ENCODE results near the gene TTPAL. TPM values are rescaled to one million over a fixed set of nuclear protein-coding genes. Genes with fewer than 3 reads are reported as not detected.

TTPAL gene
- polyA plus RNA-seq, 1 of the 3 experiments (the other 2 are of a cell fraction): 5.7 TPM

DNA sequence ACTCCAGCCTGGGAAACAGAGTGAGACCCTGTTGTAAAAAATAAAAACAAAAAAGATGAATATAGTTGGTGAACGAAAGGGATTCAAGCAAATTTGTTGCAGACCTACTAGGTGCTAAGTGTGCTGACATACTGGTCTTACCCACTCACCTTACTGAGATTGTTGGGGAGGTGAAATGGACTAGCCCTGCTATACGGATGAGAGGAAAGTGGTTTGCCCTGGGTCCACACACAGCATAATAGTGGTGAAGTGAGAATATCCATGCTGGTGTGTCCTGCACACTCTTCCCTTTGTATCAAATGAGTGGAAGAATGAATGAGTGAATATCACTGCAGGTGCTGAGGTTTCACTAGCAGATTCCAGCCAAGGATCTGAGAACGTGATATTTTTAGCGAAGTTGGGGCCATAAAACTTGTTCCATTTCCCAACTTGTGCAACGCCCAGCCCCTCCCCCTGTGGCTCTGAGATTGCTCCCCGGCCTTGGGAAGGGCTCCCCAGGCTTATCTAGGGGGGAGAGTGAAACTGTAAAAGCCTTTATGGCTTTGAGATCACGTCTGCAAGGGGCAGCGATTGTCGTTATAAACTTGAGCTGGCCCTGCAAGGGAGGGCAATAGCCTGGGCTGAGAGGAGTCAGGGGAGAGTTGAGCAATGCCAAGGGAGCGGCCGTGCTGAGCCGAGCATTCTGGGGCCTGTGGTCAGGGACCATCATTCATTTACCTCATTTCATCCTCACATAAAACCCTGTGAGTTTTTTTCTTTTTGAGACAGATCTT is 33.2 kb upstream of the TTPAL start:
- 40% methylated on average over 12 of the region's 12 CpGs for WGBS (ENCODE audit: low lambda C conversion rate)
- no peak overlapping the region for H3K27ac ChIP-seq (ENCODE audit: low read depth in 2 of 2, low read length in 1 of 2)

DNA sequence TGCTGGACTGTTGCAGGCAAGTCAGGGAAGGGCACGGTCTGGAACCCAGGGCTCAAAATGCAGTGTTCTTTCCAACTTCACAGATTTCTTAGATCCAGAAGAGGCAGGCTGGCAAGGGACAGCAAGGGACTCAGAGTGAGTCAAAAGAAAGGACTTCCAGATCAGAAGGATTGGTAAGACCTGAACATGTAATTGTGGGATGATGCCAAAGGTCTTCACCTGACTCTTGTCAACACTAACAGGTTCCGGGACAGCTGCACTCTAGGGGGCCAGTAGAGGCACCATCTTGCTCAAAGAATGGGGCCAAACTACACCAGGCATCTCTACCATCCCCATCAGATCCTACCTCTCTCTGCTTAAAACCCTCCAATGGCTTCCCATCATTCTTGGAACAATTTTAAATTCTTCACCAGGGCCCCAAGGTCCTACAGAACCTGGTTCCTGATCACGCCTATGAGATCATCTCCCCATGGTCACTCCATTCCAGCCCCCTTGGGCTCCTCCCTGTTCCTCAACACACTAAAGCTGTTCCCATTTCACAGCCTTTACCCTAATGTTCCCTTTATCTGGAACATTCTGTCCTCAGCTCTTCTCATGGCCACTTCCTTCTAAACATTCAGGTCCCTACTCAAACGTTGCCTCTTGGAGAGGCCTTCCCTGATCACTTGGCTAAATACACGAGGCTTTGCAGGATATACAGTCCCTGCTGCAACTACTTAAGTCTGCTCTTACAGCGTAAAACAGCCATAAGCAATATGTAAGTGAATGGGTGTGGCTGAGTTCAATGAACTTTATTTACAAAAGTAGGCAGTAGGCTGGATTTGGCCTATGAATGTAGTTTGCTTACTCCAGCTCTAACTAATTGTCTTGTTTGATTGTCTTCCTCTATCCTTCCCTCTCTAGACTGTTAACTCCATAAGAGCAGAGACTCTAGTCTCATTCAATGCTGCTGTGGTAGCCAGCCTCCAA is 29.6 kb upstream of the TTPAL start:
- no peak for TF ChIP-seq RAD21 (IDR thresholded peaks at IDR 0.05; ENCODE audit: low read length)
- TF ChIP-seq, protein P1, sequence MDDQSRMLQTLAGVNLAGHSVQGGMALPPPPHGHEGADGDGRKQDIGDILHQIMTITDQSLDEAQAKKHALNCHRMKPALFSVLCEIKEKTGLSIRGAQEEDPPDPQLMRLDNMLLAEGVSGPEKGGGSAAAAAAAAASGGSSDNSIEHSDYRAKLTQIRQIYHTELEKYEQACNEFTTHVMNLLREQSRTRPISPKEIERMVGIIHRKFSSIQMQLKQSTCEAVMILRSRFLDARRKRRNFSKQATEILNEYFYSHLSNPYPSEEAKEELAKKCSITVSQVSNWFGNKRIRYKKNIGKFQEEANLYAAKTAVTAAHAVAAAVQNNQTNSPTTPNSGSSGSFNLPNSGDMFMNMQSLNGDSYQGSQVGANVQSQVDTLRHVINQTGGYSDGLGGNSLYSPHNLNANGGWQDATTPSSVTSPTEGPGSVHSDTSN (IDR thresholded peaks at IDR 0.05): no peak
- no peak for TF ChIP-seq ELF1 (IDR thresholded peaks at IDR 0.05)
- no peak for TF ChIP-seq GABPA (IDR thresholded peaks at IDR 0.05; ENCODE audit: low read depth)
- no peak for TF ChIP-seq SMC3 (IDR thresholded peaks at IDR 0.05; ENCODE audit: low read depth, low read length)
- no peak for TF ChIP-seq TEAD4 (IDR thresholded peaks at IDR 0.05; ENCODE audit: borderline replicate concordance, insufficient read depth)
- no peak for TF ChIP-seq IRF3 (IDR thresholded peaks at IDR 0.05; ENCODE audit: low read depth, low read length)
- TF ChIP-seq CHD2 (IDR thresholded peaks at IDR 0.05; ENCODE audit: low read length, partially characterized antibody): no peak
- TF ChIP-seq FOSL2 (IDR thresholded peaks at IDR 0.05; ENCODE audit: borderline replicate concordance, low read depth): no peak
- CTCF ChIA-PET: no interaction called here
- no peak for DNase-seq

More for the DNA sequence above, 33.2 kb upstream of the TTPAL start:
- H3K79me2 ChIP-seq (ENCODE audit: insufficient read depth): no peaks in the 10 kb centered on the region
- no peaks in the 10 kb centered on the region for H4K20me1 ChIP-seq (ENCODE audit: insufficient read depth)
- H3K9me3 ChIP-seq: no peaks in the 10 kb centered on the region
- H3K27me3 ChIP-seq (ENCODE audit: insufficient read depth): no peaks in the 10 kb centered on the region
- no peaks in the 10 kb centered on the region for H3K4me1 ChIP-seq (ENCODE audit: control insufficient read depth in 1 of 2, insufficient read depth in 2 of 2, low read depth in 1 of 2, low read length in 1 of 2)
- H3K9me2 ChIP-seq: no peaks in the 10 kb centered on the region
- H3F3A ChIP-seq (replicated peaks; ENCODE audit: insufficient read depth): no peaks in the 10 kb centered on the region
- H2AFZ ChIP-seq (ENCODE audit: low read depth): no peak overlapping the region
- no peak overlapping the region for H3K4me3 ChIP-seq (ENCODE audit: low read depth in 2 of 2, low read length in 1 of 2)
- no peak overlapping the region for H3K9ac ChIP-seq
- H3K36me3 ChIP-seq (replicated peaks in 1 of 2; ENCODE audit: control insufficient read depth in 1 of 2, insufficient read depth in 2 of 2, low read length in 1 of 2): no peaks in the 10 kb centered on the region
- no peak for TF ChIP-seq TAF1 (IDR thresholded peaks at IDR 0.05; ENCODE audit: borderline replicate concordance, low read depth, low read length)
- H3K4me2 ChIP-seq: no peak overlapping the region
- DNase-seq: no peak
- ChIA-PET CTCF (no interaction called here), POLR2A (no interaction called here)

More for the DNA sequence above, 29.6 kb upstream of the TTPAL start:
- H3F3A ChIP-seq (replicated peaks; ENCODE audit: insufficient read depth): no peaks in the 10 kb centered on the region
- no peaks in the 10 kb centered on the region for H3K9me3 ChIP-seq
- H3K4me3 ChIP-seq (ENCODE audit: low read depth in 2 of 2, low read length in 1 of 2): no peak overlapping the region
- H4K20me1 ChIP-seq (ENCODE audit: insufficient read depth): no peaks in the 10 kb centered on the region
- H3K9ac ChIP-seq: no peak overlapping the region
- H3K9me2 ChIP-seq: no peaks in the 10 kb centered on the region
- H2AFZ ChIP-seq (ENCODE audit: low read depth): no peak overlapping the region
- WGBS (ENCODE audit: low lambda C conversion rate): 29% methylated on average over 5 of the region's 6 CpGs
- no peaks in the 10 kb centered on the region for H3K79me2 ChIP-seq (ENCODE audit: insufficient read depth)
- H3K4me2 ChIP-seq: no peak overlapping the region
- POLR2A ChIA-PET: no interaction called here
- no peak overlapping the region for H3K27ac ChIP-seq (ENCODE audit: low read depth in 2 of 2, low read length in 1 of 2)
- H3K36me3 ChIP-seq (replicated peaks in 1 of 2; ENCODE audit: control insufficient read depth in 1 of 2, insufficient read depth in 2 of 2, low read length in 1 of 2): no peaks in the 10 kb centered on the region
- H3K4me1 ChIP-seq (ENCODE audit: control insufficient read depth in 1 of 2, insufficient read depth in 2 of 2, low read depth in 1 of 2, low read length in 1 of 2): no peaks in the 10 kb centered on the region
- H3K27me3 ChIP-seq (ENCODE audit: insufficient read depth): no peaks in the 10 kb centered on the region
